Iris pigment epithelial cell (primary cell): ENCODE measurements around the gene FKRP.
A peak's percentile ranks its signal among the peaks of the same experiment; 100 is the strongest.

Experiments used
- DNase-seq: peaks from one replicate; pipeline ENCODE4 v3.0.0-alpha.2; 2011; ENCODE audit warnings: low read depth

Gene FKRP

DNA sequence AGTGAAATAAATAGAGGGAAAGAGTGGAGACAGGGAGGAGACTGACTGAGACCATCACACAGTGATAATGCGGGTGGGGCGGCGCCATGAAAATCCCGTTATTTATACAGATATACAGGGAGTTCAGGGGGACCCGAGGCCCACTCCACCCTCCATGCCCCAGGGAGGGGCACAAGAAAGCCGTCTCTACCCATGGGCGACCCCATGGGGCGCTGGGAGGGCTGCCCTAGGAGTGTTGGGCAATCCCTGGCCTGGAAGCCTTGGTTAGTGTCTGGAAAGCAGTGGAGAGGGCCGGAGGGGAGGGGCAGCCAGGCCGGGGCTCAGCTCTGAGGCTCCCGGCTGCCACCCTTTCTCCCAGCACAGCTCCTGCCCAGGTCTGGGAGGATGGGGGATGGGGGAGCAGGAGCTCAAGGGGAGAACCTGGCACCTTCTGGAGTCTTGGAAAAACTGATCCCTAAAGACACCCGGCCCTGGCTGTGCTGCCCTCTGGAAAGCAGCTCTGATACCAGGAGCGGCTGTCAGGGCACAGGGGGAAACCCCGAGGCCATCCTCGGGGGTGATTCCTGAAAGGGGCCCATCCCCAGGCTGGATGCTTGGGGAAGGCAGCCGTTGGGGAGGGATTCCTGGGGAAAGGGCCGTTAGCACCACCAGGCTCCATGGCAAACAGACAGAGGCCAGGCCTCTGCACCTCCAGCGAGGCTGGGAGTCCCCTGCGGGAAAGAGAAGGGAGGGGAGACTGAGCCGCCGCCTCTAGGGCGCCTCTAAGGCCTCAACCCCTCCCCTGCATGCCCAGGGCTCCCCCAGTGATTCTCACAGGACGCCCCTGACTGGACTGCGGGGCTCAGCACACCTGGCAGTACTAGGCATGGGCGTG, 26.0 kb upstream of the FKRP start:
- no peak for DNase-seq

DNA sequence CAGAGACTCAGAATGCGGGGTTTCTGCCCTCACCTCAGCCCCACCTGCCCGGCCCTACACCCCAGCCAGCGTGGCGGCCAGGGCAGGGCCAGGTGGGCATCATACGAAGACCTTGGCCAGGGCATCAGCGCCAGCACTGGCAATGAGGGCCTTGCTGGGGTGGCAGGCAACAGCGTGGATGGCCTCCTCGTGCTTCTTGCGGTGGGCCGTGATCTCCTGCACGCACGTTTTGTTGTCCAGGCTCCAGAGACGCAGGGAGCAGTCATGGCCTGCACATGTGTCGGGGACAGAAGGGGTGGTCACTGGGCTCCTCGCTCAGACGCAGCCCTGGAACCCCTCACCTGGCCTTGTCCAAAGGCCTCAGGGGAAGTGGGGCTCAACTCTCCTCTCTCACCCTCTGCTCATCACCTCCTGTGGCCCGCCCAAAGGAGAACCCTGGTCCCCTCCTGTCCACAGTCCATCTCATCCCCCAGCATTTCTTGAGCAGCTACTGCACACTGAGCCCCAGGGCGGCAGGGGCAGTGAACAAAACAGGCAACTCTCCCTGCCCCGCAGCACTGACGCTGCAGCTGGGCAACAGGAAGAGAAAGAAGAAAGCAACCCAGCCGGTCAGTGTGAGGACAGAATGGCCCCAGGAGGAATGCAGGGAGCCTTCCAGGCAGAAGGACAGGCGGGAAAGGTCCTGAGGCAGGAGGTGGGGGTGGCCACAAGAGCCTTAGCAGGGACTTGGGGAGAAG, 25.2 kb upstream of the FKRP start:
- no peak for DNase-seq

DNA sequence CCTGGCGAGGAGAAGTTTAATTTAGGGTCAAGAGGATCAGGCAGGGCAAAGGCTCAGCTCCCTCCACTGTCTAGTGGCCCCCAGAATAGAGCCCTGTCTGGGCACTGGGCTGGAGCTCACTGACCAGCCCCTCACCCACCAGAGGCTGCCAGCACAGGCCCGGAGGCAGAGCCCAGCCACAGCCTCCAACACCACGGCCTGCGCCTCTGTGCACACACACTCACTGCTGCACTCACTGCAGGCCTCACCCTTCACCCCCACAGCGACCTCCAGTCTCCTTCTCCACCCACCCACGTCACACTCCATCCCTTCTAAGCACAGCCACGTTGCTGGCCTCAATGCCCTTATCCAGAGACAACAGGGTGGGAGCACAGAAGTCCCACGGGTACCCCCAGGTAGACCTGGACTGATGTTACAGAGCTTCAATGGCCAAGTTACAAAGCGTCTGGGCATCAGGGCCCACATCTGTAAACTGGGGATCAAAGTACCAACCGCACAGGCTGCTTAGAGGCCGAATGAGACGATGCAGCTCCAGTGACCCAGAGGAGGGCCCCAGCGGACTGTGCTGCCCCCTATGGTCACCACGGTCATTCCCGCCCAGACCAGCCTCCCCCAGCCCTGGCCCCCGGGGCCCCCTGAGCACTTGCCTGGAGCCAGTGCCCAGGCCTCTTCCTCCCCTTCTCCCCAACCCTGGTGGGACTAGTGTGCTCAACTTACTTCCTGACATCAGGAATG, 24.4 kb upstream of the FKRP start:
- DNase-seq, result no peak

DNA sequence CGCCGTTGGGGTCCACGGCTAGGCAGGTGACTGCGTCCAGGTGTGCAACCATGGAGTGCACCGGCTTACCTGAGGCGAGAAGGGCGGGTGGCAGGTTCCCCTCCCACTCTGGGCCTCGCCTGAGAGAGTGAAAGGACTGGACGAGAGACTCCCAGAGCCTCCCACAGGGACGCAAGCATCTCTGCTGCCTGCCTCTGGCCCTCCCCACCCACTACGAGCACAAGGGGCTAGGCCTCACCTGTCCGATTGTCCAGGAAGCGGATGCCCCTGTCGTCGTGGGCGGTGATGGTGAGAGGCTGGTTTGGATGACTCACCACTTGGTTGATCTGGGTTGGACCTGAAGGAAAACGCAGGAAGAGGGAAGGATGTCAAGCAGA, 23.9 kb upstream of the FKRP start:
- DNase-seq, result no peak

DNA sequence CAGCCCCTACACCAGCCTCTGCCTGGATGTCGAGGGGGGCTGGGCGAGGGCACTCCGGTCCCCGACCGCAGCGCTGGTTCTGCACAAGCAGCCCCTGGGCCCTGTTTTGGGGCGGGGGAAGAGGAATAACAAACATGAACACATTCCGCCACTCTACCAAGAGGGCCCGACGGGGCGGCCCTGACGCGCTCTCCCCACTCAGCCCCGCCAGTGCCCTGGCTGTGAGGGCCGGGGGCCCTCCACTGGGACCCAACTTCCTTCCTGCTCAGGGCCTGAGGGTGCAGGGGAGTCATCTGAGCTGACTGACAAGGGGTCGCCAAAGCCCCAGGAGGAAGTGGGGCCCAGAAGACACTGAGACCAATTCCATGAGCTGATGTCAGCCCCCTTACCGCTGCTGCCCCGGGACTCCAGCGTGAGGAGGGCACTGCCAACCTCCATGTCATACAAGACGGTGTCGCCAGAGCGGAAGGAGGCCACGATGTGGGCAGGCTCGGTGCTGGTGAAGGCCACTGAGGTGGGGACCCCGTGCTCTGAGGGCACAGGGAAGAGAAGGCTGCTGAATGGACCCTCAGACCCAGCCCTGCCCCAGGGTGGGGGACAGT, 23.3 kb upstream of the FKRP start:
- DNase-seq, result no peak

DNA sequence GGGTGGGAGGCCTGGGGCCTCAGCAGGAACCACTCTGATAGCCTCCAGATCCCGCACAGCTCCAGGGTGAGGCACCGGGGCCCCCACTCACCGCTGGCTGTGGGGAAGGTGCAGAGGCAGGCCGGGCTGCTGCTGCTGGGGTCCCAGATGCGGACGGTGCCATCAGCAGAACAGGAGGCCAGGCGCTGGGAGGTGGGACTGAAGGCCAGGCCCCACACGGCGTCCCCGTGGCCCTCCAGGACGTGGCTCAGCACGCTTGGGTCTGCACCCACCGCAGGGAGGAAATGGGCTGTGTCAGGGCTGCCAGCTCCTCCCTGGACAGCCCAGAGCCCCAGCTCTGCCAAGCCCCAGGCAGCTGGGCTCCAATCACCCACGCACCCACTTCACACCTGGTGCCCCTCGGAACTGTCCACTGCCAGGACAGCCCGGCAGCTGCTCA, 22.8 kb upstream of the FKRP start:
- DNase-seq, result no peak

DNA sequence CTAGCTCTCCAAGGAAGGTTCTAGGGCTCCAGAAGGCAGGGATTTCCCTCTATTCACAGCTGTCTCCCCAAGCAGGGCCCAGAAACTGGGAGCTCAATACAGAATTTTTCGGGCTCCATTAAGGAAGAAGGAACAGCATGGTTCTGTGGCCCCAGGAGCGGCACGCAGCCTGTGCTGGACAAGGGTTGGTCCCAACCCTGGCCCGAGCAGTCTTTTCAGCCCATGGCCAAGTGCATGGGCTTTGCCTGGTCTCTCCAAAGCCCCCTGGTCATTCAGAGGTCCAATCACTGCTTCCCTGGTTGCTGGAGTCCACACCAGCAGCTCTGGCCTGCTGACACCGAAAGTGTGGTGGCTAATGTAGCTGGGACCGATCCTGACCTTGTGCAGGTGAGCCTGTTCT, 22.4 kb upstream of the FKRP start:
- no peak for DNase-seq

DNA sequence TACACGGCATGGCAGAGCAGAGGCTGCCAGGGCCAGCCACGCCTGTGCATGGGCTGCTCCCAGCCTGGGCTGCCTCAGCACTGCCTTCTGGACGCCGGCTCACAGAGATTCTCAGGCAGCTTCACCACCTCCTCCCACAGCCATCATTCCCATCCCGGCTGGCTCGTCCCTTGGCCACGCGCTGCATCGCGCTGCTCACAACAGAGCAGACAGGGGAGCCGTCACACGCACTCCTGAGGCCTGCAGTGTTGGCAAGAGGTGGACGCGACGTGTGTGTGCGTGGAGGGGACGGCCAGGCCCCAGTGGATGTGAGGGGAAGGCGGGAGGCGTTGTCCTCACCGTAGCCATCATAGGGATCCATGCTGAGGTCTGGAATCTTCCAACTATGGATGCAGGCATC, 21.4 kb upstream of the FKRP start:
- no peak for DNase-seq

DNA sequence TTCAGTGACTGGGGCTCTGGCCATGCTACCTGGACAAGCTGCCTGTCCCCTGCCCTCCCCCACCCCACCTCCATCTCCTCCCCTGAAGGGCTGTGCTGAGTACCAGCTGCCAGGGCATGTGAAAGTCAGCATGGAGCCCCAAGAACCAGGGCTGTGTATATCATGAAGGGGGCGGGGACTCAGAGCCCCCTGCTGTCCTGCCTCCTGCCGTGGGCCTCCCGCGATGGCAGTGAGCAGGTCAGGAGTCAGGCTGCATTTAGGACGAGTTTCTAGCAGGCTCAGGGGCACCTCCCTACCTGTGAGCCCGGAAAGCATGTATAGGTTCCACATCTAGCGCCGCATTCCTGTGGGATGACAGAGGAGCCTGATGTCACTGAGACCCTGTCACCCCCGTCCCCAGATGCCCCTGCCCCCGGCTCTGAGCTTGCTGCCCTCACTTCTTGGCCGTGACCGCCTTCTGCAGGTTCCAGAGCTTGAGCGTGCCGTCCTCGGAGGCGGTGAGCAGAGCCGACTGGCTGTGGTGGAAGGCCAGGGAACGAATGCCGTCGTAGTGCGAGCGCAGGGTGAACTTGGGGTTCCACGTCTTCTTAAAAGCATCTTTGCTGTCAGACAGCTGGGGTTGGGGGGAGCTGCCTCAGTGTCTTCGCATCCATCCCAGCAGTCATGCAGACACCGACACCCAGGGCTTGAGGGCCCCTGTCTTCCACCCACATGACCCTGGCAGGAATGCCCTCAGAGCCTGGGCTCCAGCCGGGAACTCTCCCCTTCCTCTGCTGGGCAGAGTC, 20.6 kb upstream of the FKRP start:
- DNase-seq, result no peak

DNA sequence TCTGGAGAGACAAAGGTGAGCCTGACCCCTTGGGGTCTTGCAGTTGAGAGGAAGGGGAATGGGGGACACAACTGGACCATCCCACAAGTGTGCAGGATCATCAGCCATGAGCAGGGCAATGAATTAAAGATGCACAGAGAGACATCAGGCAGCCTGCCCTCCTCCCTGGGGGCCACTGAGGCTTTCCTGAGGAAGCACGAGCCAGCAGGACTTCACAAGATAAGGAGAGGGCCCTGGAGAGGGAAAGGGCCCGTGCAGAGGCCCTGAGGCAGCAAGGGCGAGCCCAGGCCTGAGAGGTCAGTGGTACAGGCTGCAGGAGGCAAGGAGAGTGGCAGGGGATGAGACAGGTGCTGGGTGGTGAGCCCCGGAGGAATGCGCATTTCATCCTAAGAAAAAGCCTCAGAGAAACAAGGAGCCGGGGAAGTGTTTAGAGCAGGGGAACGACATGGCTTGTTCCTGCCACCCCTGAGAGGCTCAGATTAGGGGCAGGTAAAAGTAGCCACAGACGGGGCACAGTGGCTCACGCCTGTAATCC, 19.9 kb upstream of the FKRP start:
- DNase-seq, result no peak

DNA sequence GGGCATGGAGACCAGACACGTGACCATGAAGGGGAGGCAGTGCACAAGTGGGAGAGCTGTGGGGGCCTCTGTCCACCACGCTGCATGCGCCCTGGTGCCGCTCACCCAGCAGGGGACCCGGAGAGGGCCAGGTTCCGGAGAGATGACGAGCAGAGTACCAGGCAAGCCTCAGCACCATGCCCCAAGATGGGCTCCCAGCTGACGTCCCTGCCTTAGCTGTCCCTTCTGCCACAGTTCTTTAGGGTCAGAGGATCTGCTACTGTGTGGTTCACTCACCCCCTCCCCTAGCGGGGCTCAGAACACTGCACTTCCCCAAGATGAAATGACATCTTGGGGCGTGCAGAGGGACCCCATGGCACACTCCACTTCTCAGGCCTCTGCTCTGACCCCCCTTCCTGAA, 19.3 kb upstream of the FKRP start:
- DNase-seq, result no peak

DNA sequence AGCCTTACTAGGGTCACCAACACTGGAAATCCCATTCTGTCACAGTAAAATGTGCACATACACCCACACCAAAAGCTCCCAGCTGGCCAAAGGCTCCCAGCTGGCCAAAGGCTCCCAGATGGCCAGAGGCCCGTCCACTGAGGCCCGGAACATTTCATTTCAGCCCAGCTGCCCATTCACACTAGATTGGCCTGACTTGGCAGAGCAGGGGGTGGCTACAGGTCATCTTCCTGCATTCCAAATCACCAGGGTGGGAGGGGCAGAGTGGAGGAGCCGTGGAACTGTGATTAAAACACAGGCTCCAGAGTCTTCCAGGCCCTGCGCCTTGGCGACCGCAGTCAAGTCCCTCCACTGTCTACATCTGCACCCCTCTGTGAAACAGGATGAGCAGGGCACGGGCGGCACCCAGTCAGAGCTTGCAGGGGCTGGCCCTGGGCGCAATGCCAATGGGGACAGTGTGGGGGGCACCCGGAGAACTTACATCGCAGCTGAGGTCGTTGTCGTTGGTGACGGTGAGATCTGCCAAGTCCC, 18.8 kb upstream of the FKRP start:
- no peak for DNase-seq

DNA sequence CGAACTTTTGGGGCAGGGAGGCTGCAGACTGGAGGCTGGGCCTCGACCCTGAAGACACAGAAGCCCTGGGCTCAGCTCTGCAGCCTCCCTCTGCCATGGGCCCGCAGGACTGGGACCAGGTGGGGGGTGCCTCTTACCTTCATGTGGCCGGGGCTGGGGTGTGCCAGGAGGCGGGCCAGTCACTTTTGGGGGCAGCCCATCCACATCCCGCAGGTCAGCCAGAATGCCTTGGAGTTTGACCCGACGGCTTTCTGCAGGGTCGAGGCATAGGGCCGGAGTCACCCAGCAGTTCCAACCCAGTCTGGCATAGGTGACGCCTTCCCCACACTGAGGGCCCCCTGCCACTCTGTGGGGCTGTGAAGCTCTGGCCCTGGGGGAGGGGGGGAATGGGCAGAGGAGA, 18.1 kb upstream of the FKRP start:
- DNase-seq, result no peak

DNA sequence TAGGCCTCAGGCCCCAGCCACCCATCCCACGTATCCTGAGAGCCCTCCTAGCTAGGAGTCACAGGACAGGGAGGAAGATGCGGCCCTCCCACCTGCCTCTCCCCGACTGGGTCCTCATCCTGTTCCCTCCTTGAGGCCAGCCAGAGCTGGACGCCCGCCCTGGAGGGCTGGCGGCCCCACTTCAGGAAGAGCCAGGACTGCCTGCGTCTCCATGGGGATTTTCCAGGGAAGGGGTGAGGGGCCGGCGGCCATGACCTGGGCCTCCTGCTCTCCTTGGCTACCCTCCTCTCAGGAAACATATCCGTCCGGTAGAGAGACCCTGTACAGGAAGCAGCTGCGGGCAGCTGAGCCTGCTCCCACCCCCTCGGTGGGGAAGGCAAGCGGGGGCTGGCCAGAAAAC, 17.6 kb upstream of the FKRP start:
- no peak for DNase-seq

DNA sequence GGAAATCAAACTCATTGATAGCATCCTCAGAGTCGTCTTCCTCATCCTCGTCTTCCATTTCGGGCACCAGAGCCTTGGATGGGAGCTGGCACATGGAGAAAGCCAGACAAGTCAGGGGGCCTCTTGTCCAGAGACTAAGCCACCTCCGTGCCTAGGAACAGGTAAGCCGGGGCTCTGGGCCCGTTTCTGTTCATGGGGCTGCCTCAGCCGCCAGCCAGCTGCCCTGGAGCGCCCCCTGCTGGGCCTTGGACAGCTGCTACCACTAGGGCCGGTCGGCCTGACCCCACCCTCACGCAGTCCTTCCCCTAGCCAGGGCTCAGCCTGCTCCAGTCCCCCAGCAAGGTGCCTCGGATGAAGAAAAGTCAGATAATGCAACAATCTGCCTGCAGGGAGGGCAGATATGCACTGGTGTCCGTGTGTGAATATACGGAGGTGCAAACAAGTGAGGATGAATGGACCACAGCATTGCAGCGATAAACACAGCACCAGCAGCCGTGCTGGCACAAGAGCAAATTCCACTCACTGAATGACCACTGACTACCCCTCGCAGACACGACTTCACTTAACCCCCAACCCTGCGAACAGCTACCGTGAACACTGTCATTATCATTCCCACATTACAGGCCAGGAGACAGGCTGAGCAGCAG, 17.0 kb upstream of the FKRP start:
- DNase-seq, result peak; percentile 52

DNA sequence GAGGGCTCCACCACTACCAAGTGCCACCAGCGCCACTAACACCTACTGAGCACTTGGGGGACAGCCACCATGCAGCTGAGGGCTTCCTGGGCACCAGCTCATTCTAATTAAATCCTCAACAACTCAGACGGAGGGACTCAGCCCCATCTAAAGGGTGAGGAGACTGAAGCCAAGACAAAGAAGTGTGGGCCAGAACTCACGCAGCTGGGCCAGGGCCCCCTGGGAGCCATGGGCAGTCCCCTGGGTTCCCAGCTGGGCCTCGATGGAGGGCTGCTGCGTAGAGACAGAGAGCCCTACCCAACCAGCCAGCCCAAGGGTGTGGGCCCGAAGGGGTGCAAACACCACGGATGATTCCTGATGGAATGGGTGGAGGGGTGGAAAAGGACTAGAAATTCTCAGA, 16.2 kb upstream of the FKRP start:
- DNase-seq, result no peak

DNA sequence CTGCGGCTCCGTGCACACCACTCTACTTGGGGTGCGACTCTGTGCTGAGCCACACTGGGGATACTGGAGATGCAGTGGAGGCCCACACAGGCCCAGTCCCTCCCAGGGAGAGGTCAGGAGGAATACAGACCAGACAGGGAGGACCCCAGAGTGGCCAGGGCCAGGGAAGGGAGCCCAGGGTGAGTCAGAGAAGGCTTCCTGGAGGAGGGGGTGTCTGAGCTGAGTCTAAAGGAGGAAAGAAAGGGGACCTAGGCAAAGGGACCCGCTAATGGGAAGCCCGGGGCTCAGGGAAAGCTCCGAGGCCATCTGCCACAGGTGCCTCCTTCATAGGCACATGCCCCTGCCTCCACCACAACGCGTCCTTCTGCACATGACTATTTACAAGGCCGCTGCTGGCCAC, 15.7 kb upstream of the FKRP start:
- DNase-seq, result no peak

DNA sequence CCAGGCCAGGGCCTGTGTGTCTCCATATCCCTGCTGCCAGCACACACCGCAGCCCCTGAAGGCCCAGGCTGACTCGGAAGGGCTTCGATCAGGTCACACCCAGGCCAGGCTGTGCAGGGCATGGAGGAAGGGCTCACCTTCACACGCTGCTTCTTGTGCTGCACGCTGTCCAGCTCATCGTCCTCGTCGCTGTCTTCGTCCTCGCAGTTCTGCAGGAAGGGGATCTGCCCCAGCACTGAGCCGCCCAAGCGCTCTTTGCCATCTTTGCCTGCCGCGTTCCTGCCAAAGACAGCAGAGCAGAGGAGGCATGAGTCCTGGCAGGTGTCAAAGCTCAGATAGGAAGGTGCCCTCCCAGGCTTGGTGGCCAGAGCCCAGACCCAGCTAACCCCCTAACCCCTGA, 15.3 kb upstream of the FKRP start:
- no peak for DNase-seq

DNA sequence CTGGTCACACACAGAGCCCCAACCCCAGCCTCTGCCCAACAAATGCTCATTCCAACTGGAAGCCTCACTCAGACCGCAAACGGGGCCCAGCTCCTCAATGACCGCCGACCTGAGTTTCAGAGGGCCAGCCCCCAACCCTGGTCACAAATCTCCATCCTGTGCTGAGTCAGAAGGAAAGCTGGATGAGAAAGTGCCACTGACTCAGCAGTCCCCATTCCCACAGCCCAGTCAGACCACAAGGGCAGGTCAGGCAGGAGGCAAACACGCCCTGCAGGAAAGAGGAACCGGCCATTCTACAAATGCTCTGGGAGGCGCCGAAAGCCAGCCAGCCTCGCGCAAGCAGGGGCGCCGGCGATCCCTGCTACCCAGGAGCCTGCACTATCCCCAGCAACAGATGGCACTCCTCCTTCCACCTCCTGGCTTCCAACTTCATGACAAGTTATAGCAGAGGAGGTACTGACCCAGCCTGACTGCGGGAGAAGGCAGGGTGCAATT, 14.8 kb upstream of the FKRP start:
- DNase-seq, result peak; percentile 97

DNA sequence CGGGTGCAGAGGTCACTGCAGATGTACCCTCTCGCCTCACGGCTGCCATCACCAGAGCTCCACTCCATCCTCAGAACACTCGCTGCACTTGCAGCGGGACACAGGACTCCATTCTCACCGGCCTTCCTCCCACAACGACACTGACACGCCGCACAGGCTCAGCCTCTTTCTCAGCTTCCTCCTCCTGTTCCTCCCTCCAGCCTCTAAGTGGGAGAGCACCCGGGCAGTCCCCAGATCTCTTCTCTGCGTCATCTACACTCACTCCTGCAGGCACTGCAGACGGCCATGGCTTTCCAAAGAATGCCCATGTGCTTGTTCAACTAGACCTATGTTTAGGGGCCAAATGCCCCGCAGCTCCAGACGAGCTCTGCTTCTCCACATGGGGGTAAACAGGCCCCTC, 14.3 kb upstream of the FKRP start:
- peak; percentile 71 for DNase-seq
